CD4-positive, alpha-beta T cell treated with Interleukin-4 for 4 hours (primary cell): ENCODE results near the gene SH2D2A.

Experiments used
- DNase-seq: peaks from one replicate; pipeline ENCODE4 v3.0.0-alpha.2; 2020

Gene SH2D2A

DNA sequence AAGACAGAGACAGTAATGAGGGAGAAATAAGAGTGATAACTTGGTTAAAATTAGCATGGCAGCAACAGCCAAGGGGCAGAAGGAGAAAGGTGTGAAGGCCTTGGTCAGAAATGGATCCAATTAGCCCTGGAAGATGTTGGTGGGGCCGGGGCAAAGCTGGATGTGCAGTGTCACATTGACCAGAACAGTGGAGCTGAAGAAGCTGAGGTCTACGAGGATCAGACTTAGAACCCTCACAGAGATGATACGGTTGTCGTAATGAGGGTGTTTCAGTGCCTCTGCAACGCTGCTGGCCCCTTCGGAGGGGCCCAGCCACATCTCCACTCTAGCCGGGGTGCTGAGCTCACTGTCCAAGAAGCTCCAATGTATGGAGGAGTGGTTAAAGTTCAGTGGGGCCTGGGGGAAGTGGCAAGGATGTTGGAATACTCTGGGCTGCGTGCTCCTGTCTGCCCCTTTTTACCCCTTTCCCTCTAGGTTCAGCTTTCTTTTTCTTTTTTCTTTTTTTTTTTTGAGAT lies 14.2 kb downstream of the SH2D2A start:
- DNase-seq, result no peak

DNA sequence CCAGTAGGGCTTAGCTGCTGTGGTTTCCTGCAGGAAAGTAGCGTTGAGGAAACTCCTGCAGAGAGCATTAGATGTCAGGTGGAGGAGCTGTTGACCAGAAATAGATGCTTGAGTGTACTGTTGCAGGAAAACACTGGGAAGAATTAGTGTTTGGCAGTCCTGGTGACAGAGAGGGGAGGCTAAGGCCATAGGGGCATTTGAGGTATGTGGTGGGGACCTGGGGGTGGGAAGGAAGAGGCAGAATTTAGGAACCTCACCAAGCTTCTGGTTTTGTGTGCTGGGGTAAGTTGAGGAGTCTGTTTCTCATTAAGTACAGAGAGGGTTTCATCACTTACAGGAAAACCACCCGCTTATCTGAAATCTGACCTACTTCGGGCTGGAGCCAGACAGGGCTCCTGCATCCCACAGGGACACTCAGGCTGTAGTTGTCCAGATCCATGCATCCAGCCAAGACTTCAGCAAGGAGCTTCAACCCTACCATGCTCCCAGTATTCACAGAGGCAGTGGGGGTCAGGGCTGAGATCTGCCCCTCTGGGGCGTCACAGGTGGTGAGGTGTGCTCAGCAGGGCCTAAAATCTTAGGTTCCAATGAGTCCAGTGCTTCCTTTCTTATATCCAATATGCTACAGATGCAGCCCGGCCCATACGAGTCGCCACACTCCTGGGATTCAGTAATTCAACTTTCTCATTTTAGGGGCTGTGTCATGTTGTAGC lies 15.1 kb downstream of the SH2D2A start:
- peak; percentile 5 for DNase-seq

- DNase-seq, result peak; percentile 70
Observed at GRCh38 chr1:156797212-156797871, 19.3 kb downstream of the SH2D2A start.

GRCh38 chr1:156796340-156797097 lies 20.1 kb downstream of the SH2D2A start:
- no peak for DNase-seq

GRCh38 chr1:156795787-156796186 lies 20.9 kb downstream of the SH2D2A start:
- no peak for DNase-seq

DNA sequence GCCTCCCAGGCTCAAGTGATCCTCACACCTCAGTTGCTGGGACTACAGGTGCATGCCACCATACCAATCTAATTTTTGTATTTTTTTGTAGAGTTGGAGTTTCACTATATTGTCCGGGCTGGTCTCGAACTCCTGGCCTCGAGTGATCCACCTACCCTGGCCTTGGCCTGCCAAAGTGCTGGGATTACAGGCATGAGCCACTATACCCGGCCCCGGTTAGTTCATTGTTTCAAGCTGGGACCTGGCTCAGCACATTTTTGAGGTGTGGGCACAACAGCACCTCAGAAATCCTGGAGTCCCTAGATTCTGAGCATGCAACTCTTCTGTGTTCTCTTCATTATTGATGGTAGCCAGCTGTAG lies 21.3 kb downstream of the SH2D2A start:
- DNase-seq, result no peak

- DNase-seq, result no peak
Observed at GRCh38 chr1:156794506-156795373, 21.9 kb downstream of the SH2D2A start.

- DNase-seq, result no peak
Observed at GRCh38 chr1:156789621-156790318, 26.9 kb downstream of the SH2D2A start.

DNA sequence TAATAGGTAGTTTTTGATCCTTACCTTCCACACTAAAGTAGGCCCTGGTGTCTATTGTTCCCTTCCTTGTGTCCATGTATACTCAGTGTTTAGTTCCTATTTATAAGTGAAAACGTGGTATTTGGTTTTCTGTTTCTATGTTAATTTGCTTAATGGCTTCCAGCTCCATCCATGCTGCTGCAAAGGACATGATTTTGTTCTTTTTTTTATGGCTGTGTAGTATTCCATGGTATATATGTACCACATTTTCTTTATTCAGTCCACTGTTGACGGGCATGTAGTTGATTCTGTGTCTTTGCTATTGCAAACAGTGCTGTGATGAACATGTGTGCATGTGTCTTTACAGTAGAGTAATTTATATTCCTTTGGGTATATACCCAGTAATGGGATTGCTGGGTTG lies 28.5 kb downstream of the SH2D2A start:
- no peak for DNase-seq

DNA sequence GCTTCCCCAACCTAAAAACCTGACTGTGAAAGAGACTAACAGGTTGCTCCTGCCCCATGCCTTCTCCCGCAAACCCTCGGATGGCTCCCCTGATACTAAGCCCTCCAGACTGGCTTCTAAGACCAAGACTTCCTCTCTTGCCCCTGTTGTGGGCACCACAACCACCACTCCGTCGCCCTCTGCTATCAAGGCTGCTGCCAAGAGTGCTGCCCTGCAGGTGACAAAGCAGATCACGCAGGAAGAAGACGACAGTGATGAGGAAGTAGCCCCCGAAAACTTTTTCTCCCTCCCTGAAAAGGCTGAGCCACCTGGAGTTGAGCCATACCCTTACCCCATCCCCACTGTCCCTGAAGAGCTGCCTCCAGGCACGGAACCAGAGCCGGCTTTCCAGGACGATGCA lies 30.0 kb downstream of the SH2D2A start:
- DNase-seq, result no peak

- DNase-seq, result no peak
Observed at GRCh38 chr1:156785458-156785857, 31.2 kb downstream of the SH2D2A start.

DNA sequence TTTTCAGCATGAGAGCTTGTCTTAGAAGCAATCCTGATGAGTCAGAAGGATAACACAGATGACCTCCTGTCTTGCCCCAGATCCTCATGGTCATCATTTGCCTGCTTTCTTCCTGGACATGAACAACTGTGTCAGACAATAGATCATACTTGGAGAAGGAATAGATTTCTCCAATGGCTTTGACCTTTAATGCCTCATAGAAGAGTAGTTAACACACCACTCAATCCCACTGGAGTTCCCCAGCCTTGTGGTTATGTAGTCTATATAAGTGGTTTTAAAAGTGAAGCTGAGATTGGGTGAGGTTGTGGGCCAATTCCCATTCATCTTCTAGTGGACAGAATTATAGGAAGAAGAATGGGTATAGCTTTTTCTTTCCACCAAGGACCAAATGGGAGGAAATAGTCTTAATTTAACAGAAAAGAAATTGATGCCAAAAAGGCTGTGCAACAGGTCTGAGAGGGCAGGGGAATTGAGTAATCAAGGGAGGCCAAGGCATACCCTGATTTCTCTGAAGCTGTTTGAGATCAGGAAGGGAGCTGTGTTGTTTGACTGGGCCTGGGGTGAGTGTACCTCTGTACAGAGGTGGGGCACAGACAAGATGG lies 35.0 kb downstream of the SH2D2A start:
- no peak for DNase-seq

- DNase-seq, result no peak
Observed at GRCh38 chr1:156777573-156777972, 39.1 kb downstream of the SH2D2A start.

- DNase-seq, result no peak
Observed at GRCh38 chr1:156776942-156777341, 39.7 kb downstream of the SH2D2A start.

GRCh38 chr1:156775799-156776198 lies 40.8 kb downstream of the SH2D2A start:
- no peak for DNase-seq

DNA sequence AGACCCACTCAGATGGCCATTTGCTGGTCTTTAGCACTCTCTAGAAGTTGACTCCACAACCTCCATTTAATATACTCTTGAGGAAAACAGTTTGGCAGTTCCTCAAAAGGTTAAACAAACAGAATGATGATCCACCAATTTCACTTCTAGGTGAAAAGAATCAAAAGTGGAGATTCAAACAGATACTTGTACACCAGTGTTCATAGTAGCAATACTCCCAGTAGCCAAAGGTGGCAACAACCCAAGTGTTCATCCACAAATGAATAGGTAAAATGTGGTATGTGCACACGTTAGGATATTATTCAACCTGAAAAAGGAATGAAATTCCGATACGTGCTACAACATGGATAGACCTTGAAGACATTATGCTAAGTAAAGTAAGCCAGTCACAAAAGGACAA lies 43.0 kb downstream of the SH2D2A start:
- no peak for DNase-seq

DNA sequence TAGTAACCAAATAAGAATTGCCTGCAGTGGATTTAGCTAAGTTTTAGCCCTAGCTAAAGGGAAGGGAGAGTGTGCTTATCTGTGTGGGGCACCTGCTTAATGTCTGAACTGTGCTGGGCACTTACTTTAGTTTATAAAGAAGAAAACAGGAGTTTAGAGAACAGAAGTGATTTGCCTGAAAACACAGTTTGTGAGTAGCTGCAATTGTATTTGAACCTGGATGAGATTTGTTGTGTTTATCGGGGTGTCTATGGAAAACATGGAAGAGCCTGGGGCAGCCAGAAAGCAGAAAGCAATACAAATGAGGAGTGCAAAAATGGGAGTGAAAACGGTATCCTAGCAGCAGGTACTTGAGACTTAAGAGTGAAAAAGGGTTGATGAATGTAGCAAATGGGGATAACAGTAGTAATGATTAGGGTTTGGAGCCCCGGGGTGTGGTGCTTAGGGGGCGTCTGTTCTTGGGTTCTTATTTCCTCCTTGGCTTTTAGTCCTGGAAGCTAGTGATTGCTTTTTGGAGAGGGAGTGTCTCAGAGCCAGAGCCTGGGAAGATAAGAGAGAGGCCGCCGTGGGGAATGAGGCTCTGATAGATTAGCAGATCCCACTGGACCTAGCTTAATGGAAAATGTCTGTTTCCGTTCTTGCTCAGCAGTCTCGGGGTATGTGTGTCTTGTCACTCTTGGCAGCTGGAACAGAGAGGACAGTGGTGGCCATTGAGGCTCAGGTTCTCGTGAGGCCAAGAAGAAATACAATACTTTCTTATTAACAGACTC lies 43.7 kb downstream of the SH2D2A start:
- DNase-seq, result no peak

- DNase-seq, result no peak
Observed at GRCh38 chr1:156772222-156772621, 44.4 kb downstream of the SH2D2A start.

GRCh38 chr1:156768610-156769295 lies 47.9 kb downstream of the SH2D2A start:
- DNase-seq, result no peak

- DNase-seq, result no peak
Observed at GRCh38 chr1:156767879-156768604, 48.6 kb downstream of the SH2D2A start.
